NCI-H2196 treated with DMSO at 0.1 percent for 48 hours (cell line): ENCODE data around the gene PRIM2.
"Not testable (repeated sequence)": the region's sequence is repeated elsewhere in the genome, so short reads cannot be mapped to it uniquely, and the experiment has no call there.

Experiments used
- DNase-seq: peaks from one replicate; lab custom pipeline; 2025; ENCODE audit not compliant: unreplicated experiment; lab: John Stamatoyannopoulos, UW

PRIM2 gene

DNA sequence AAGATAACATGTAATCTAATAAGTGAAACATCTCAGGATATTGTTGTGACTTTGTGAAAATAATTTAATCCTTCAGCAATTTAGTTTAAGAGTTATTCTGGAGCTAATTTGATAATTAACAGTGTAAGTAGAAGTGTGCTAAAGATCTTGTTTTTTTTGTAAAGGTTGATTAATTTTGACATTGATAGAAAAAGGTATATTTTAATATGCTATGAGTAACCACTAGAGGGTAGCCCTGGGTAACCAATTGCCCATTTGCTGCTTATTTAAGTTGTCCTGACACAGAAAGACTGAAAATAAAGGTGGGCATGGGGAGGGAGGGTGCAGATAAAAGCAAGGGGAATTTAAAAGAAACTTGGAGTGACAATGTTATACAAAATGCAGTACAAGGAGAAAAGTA is 262.1 kb downstream of the PRIM2 start:
- DNase-seq = not testable (repeated sequence)

DNA sequence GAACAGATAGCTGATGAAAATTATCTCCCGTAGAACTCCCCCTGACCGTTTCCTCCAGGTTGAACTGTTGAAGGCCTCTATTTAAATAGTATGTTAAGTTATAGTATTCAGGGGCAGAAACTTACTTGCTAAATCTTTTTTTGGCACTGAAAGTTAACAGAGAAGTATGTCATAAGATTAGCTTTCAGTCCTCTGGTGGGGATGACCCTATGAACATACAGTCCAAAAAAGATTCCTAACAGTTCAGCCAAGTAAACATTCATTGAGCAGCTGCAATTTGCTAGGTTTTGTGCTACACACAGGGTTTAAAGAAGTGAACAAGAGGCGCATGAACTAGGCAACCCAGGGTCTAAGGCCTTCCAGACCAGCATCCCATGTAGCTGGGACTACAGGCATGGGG is 264.2 kb downstream of the PRIM2 start:
- DNase-seq = not testable (repeated sequence)

DNA sequence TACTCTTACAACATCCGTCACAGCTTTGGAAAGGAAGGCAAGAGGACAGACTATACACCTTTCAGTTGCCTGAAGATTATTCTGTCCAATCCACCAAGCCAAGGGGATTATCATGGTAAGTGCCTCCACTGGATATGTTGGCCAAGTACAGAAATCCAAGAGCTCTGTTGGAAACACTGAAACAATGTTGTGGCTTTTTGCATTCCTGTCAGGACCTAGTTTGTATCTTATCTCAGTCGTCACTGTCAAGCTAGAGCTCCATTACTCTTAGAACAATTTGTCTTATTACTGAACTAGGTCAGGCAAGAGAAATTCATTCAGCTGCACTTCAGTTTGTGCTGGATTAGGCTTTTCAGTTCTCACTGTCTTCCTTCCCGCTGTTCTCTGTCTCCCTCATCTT is 283.7 kb downstream of the PRIM2 start:
- DNase-seq = not testable (repeated sequence)

DNA sequence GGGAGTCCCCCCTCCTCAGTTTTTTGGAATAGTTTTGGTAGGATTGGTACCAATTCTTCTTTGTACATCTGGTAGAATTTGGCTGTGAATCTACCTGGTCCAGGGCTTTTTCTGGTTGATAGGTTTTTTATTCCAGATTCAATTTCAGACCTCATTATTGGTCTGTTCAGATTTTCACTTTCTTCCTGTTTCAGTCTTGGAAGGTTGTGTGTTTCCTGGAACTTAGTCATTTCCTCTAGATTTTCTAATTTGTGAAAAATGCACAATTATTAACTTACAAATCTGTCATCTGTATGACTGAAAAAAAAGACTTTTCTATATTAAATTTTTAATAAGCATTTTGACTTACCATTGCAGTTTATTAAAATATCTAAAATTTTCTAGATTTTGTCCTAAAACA is 287.9 kb downstream of the PRIM2 start:
- not testable (repeated sequence) for DNase-seq

- not testable (repeated sequence) for DNase-seq
Observed at GRCh38 chr6:57606331-57606730, 288.9 kb downstream of the PRIM2 start.

DNA sequence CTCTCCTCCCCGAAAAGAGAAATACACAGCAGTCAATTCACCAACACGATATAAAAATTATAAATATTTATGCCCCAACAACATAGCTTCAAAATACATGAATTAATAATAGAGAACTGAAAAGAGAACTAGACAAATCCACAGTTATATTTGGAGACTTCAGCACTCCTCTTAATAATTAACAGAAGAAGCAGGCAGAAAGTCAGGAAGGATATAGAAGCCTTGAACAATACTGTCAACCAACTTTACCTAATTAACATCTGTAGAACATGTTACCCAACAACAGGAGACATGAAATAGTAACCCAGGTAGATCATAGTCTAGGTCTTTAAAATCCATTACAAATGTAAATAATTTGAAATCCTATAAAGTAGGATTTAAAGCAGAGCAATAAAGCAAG is 293.2 kb downstream of the PRIM2 start:
- not testable (repeated sequence) for DNase-seq

GRCh38 chr6:57618959-57619358 is 301.5 kb downstream of the PRIM2 start:
- not testable (repeated sequence) for DNase-seq

GRCh38 chr6:57631773-57632172 is 314.3 kb downstream of the PRIM2 start:
- not testable (repeated sequence) for DNase-seq

DNA sequence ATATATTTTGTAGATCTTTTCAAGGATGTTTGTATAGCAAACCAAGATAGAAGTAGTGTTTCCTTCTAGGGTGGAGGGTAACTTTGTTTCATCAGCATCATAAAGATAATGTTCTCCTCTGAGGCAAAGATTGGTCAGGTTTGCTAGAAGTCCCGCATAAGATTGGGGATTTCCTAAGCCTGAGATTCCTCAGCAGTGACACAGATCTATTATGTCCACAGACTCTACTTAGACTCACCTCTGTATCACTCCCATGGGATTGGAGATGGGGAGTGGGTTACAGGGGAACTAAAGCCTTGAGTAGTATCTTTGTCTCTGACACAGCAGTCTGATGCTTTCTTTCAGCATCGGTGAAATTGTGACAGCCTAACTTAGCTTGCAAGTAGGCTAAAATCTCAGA is 341.1 kb downstream of the PRIM2 start:
- not testable (repeated sequence) for DNase-seq

DNA sequence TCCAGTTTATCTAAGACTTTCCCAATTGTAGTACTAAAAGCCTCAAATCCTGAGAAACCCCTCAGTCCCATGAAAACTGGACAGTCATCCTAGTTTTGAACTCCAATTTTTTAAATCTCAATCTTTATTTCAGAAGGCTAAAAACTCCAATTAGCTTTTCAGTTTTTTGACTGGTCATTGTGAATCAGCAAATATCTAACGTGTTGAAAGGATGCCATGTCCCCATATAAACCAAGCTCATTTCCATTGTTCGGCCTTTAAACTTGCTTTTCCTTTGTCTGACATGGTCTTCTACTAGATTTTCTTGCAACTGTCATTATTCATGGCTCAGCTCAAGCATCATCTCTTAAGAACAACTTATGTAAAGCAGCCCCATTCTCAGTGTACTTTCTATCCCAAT is 342.4 kb downstream of the PRIM2 start:
- DNase-seq = not testable (repeated sequence)

DNA sequence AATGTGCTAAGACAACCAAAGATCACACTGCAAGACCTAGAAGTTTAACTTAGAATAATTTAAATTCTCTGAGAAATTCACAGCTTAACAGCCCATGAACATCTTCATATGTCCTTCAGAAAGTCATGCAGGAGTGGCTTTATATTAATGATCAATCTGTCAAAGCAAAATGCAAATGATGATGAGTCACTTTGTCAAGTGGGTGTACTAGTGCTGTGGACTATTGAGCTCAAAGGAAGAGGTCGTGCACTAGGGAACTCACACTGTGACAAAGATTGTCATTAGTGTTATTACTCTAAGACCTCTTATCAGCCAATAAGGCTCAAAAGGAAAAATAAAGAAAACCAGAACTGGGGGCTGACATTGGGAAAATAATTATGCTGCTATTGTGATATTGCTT is 343.5 kb downstream of the PRIM2 start:
- not testable (repeated sequence) for DNase-seq

DNA sequence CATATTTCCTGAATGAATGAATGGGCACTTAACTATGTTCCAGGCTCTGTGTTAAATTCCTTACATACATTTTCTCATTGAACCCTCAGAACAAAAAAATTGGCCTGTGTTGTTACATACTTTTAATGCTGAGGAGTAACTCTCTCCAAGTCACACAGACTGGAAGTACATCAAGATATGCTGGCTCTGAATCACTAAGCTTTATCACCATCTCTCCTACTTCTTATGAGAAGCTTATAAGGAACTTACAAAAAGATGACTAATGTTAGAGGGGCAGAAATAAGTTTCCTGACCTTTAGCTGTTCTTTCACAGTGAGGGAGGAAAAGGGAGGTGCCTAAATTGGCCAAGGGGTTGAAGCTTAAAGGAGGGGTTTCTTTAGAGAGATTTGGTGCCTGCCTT is 350.7 kb downstream of the PRIM2 start:
- not testable (repeated sequence) for DNase-seq

DNA sequence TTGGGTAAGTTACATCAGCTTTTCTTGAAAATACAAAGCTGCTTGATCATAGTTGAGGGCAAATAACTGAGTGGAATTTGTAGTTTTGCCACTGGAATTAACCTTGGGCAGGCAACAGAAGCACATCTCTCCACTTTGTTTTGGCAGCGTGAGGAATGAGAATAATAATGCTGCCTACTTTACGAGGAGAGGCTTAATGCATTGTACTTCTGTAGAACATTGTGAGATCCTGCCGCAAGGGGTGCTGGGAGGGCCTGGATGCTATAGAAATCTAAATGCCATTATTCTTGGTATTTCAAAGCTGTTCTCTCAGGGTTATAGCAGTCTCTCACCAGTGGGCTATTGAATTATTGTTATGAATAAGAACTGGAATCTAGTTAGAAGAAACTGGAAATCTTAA is 353.8 kb downstream of the PRIM2 start:
- DNase-seq = not testable (repeated sequence)

- not testable (repeated sequence) for DNase-seq
Observed at GRCh38 chr6:57671937-57672627, 354.7 kb downstream of the PRIM2 start.

DNA sequence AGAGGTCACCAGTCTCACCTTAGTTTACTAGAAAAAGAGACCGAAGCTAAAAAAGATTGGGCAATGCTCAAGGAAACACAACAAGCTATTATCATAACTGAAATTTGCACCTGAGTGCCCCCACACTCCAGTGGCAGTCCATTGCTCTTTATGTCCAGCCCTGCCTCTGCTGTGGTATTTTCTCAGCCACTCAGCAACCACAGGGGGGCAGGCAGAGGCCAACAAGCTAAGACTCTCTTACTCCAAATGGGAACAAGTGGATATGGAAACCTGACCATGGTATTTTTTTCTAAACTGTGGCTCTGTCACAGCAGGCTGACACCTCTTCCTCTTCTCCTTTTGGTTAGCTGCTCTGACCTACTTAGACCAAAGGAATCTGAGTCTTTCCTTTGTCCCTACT is 355.9 kb downstream of the PRIM2 start:
- DNase-seq = not testable (repeated sequence)

- DNase-seq = not testable (repeated sequence)
Observed at GRCh38 chr6:57675386-57675785, 358.0 kb downstream of the PRIM2 start.

- DNase-seq = not testable (repeated sequence)
Observed at GRCh38 chr6:57696382-57696781, 379.0 kb downstream of the PRIM2 start.
